Activated naive CD4-positive, alpha-beta T cell treated with anti-CD3 and anti-CD28 coated beads for 36 hours (primary cell): ENCODE results near the gene PLCB1. TPM values are rescaled to one million over a fixed set of nuclear protein-coding genes. Genes with fewer than 3 reads are reported as not detected.

Experiments used
- CTCF ChIA-PET: fragments of 350-600 bp; sonication (Branson Sonifier 250); formaldehyde crosslinking; loops from one replicate; lab custom pipeline; 2021; ENCODE audit warnings: antibody characterized with exemption; lab: Charles Lee
- DNase-seq: peaks from one replicate; pipeline ENCODE4 v3.0.0-alpha.2; 2020
- H3K27ac Mint-ChIP-seq: one replicate; pipeline ENCODE4 v1.8.0; 2021; ENCODE audit warnings: mild to moderate bottlenecking, mixed read lengths
- H3K27me3 Mint-ChIP-seq: one replicate; pipeline ENCODE4 v1.8.0; 2021; ENCODE audit warnings: low read depth, mixed read lengths
- H3K36me3 Mint-ChIP-seq: one replicate; pipeline ENCODE4 v1.8.0; 2021; ENCODE audit warnings: low read depth, mixed read lengths
- H3K4me1 Mint-ChIP-seq: one replicate; pipeline ENCODE4 v1.8.0; 2021; ENCODE audit warnings: low read depth, mixed read lengths
- H3K4me3 Mint-ChIP-seq: one replicate; pipeline ENCODE4 v1.8.0; 2021; ENCODE audit warnings: mild to moderate bottlenecking, moderate library complexity, mixed read lengths
- H3K9me3 Mint-ChIP-seq: one replicate; pipeline ENCODE4 v1.8.0; 2021; ENCODE audit warnings: mixed read lengths
- intact Hi-C: fragments of 100-400 bp; cut with micrococcal nuclease; formaldehyde crosslinking; loops from one replicate; pipeline ENCODE4 v1.15.1; 2023
- total RNA-seq, 2 experiments: library from RNA; stranded (reverse); gene quantifications; one replicate each; pipeline ENCODE4 v1.2.3, GENCODE V29; 2021

Gene PLCB1
- total RNA-seq, 2 experiments from 2014 or later, result 1.2 TPM

- Mint-ChIP-seq H3K36me3 (no peaks in the 10 kb centered on the region), H3K4me1 (no peaks in the 10 kb centered on the region), H3K27ac (no peak overlapping the region), H3K9me3 (no peaks in the 10 kb centered on the region), H3K27me3 (peaks cover 2% of the 10 kb centered on the region), H3K4me3 (no peak overlapping the region)
- no peak for DNase-seq
- CTCF ChIA-PET, result interaction anchor here (0.9 to 1.9 kb wide), 6 partner anchors 12 to 260 kb away, joined by 3 to 7 read pairs (median 4); partner anchors contain the start of gene PLCB1
- intact Hi-C loops, result loop anchor here (10.0 kb wide), 1 partner anchor 369 kb away; no protein-coding TSS in a partner anchor
Measured at GRCh38 chr20:8304124-8304816, 172.2 kb downstream of the PLCB1 start.

DNA sequence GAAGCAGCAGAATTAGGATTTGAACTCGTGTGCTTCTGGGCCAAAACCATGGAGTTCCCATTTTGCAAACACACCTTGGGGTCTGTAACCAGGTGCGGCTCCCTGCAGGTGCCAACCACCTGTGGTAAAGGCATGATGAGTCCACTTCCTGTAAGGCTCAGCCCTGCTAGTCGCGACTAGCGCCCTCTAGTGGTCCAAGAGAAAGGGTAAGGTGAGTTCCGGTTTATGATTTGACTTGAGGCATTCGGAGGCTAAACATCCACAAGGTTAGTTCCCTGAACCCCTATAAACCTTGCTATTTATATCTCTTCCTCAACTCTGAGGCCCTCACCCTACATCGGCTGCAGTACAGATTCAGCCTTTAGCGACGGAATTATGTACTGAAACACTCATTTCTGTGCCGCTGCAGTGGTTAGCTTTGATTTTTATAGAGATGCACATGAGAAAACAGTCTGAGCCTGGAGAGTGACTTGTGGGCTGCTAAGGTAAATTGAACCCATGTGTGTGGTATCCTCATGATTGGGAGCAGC lies 173.4 kb downstream of the PLCB1 start:
- Mint-ChIP-seq H3K4me1 (no peaks in the 10 kb centered on the region), H3K27me3 (peaks cover 2% of the 10 kb centered on the region), H3K9me3 (no peaks in the 10 kb centered on the region), H3K27ac (no peak overlapping the region), H3K36me3 (no peaks in the 10 kb centered on the region), H3K4me3 (no peak overlapping the region)
- peak; percentile 83 for DNase-seq
- intact Hi-C loops, result loop anchor here (1.0 to 10.0 kb wide), 4 partner anchors 173 to 417 kb away; partner anchors contain the start of gene PLCB1
- CTCF ChIA-PET, result interaction anchor here (1.6 to 2.8 kb wide), 3 partner anchors 55 to 261 kb away, joined by 3 to 13 read pairs (median 8); partner anchors contain the start of gene PLCB1

- CTCF ChIA-PET, result interaction anchor here (0.7 to 2.8 kb wide), 8 partner anchors 13 to 262 kb away, joined by 3 to 13 read pairs (median 3); partner anchors contain the start of gene PLCB1
- Mint-ChIP-seq H3K4me1 (no peaks in the 10 kb centered on the region), H3K27me3 (peaks cover 2% of the 10 kb centered on the region), H3K9me3 (no peaks in the 10 kb centered on the region), H3K4me3 (no peak overlapping the region), H3K36me3 (no peaks in the 10 kb centered on the region), H3K27ac (no peak overlapping the region)
- DNase-seq, result no peak
- intact Hi-C loops, result loop anchor here (10.0 kb wide), 1 partner anchor 372 kb away; no protein-coding TSS in a partner anchor
Measured at GRCh38 chr20:8306937-8307336, 174.9 kb downstream of the PLCB1 start.

GRCh38 chr20:8309634-8310033 lies 177.6 kb downstream of the PLCB1 start:
- DNase-seq, result no peak
- Mint-ChIP-seq H3K9me3 (no peaks in the 10 kb centered on the region), H3K4me3 (no peak overlapping the region), H3K4me1 (no peaks in the 10 kb centered on the region), H3K27me3 (peaks cover 2% of the 10 kb centered on the region), H3K27ac (no peak overlapping the region), H3K36me3 (no peaks in the 10 kb centered on the region)
- intact Hi-C loops, result loop anchor here (10.0 kb wide), 1 partner anchor 375 kb away; no protein-coding TSS in a partner anchor
- CTCF ChIA-PET, result no interaction called here

DNA sequence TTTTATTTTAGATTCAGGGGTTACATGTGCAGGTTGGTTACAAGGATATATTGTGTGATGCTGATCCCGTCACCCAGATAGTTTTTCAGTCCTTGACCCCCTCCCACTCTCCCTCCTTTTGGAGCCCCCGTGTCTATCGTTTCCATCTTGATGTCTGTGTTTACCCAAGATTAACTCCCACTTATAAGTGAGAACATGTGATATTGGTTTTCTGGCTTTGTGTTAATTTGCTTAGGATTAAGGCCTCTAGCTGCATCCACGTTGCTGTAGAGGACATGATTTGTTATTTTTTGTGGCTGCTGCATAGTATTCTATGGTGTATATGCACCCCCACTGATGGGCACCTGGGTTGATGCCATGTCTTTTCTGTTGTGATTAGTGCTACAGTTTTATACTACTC lies 178.6 kb downstream of the PLCB1 start:
- Mint-ChIP-seq H3K9me3 (no peaks in the 10 kb centered on the region), H3K4me1 (no peaks in the 10 kb centered on the region), H3K4me3 (no peak overlapping the region), H3K27ac (no peak overlapping the region), H3K27me3 (peaks cover 2% of the 10 kb centered on the region), H3K36me3 (no peaks in the 10 kb centered on the region)
- CTCF ChIA-PET, result no interaction called here
- DNase-seq, result no peak
- intact Hi-C loops, result no loop called here

DNA sequence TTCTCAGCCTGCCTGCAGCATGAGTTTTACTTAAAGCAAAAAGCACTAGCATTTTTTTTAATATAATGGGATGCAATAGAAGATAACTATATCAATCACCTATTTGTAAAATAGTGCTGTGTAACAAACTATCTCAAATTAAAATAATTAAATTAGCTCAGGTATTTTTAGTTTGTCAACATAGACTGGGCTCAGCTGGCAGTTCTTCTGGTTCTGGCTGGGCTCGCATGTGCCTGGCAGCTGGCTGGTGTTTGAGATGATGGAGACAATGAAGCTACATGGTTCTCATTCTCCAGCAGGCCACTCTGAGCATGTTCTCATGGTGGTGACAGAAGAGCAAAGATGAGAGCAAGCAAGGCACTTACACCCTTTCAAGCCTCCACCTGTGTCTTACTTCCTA lies 181.0 kb downstream of the PLCB1 start:
- no peaks in the 10 kb centered on the region for H3K27me3 Mint-ChIP-seq
- DNase-seq, result no peak
- H3K9me3 Mint-ChIP-seq, result no peaks in the 10 kb centered on the region
- intact Hi-C loops, result no loop called here
- no peak overlapping the region for H3K27ac Mint-ChIP-seq
- H3K36me3 Mint-ChIP-seq, result no peaks in the 10 kb centered on the region
- no peaks in the 10 kb centered on the region for H3K4me1 Mint-ChIP-seq
- CTCF ChIA-PET, result interaction anchor here (0.5 to 1.6 kb wide), 4 partner anchors 10 to 215 kb away, joined by 3 to 4 read pairs (median 3); partner anchors contain the start of gene PLCB1
- no peak overlapping the region for H3K4me3 Mint-ChIP-seq

GRCh38 chr20:8315639-8316573 lies 183.8 kb downstream of the PLCB1 start:
- no peaks in the 10 kb centered on the region for H3K27me3 Mint-ChIP-seq
- H3K4me3 Mint-ChIP-seq, result no peak overlapping the region
- DNase-seq, result no peak
- H3K4me1 Mint-ChIP-seq, result no peaks in the 10 kb centered on the region
- H3K27ac Mint-ChIP-seq, result no peak overlapping the region
- no peaks in the 10 kb centered on the region for H3K36me3 Mint-ChIP-seq
- intact Hi-C loops, result no loop called here
- H3K9me3 Mint-ChIP-seq, result no peaks in the 10 kb centered on the region
- CTCF ChIA-PET, result no interaction called here

DNA sequence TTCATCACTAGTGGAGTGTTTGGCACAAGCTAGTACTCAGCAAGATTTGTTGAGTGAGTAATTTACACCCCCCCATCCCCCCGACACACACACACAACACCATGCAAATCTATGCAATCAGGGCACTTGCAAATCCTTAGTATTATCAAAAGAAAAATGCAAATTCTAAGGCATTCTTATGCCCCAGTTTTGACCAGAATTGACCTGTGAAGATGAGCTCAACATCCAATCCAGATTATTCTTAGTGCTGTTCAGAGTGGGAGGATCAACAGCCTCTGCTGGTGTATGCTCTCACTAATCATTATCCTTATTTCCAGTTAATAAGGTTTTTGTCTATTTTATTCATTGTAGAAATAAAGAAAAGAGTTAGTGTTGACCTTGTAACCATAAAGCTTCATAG lies 185.4 kb downstream of the PLCB1 start:
- CTCF ChIA-PET, result no interaction called here
- intact Hi-C loops, result no loop called here
- Mint-ChIP-seq H3K9me3 (no peaks in the 10 kb centered on the region), H3K4me1 (no peaks in the 10 kb centered on the region), H3K36me3 (no peaks in the 10 kb centered on the region), H3K27ac (no peak overlapping the region), H3K27me3 (no peaks in the 10 kb centered on the region), H3K4me3 (no peak overlapping the region)
- DNase-seq, result no peak

- H3K27me3 Mint-ChIP-seq, result no peaks in the 10 kb centered on the region
- no peak overlapping the region for H3K27ac Mint-ChIP-seq
- H3K4me3 Mint-ChIP-seq, result no peak overlapping the region
- intact Hi-C loops, result no loop called here
- CTCF ChIA-PET, result interaction anchor here (0.6 kb wide), 1 partner anchor 57 kb away, joined by 4 read pairs; no protein-coding TSS in a partner anchor
- H3K9me3 Mint-ChIP-seq, result no peaks in the 10 kb centered on the region
- no peaks in the 10 kb centered on the region for H3K4me1 Mint-ChIP-seq
- H3K36me3 Mint-ChIP-seq, result no peaks in the 10 kb centered on the region
- no peak for DNase-seq
Measured at GRCh38 chr20:8318965-8319625, 187.0 kb downstream of the PLCB1 start.

GRCh38 chr20:8320306-8320705 lies 188.2 kb downstream of the PLCB1 start:
- CTCF ChIA-PET, result no interaction called here
- no peak overlapping the region for H3K27ac Mint-ChIP-seq
- H3K27me3 Mint-ChIP-seq, result no peaks in the 10 kb centered on the region
- no peak for DNase-seq
- H3K9me3 Mint-ChIP-seq, result no peaks in the 10 kb centered on the region
- no peaks in the 10 kb centered on the region for H3K4me1 Mint-ChIP-seq
- H3K4me3 Mint-ChIP-seq, result no peak overlapping the region
- intact Hi-C loops, result no loop called here
- H3K36me3 Mint-ChIP-seq, result no peaks in the 10 kb centered on the region

GRCh38 chr20:8321001-8321400 lies 188.9 kb downstream of the PLCB1 start:
- Mint-ChIP-seq H3K4me1 (no peaks in the 10 kb centered on the region), H3K27me3 (no peaks in the 10 kb centered on the region), H3K36me3 (no peaks in the 10 kb centered on the region), H3K9me3 (no peaks in the 10 kb centered on the region), H3K4me3 (no peak overlapping the region), H3K27ac (no peak overlapping the region)
- CTCF ChIA-PET, result no interaction called here
- no peak for DNase-seq
- intact Hi-C loops, result no loop called here
